Trophoblast cell (in vitro differentiated cells and primary cell): ENCODE results near the gene OTUD7B.
A peak's percentile ranks its signal among the peaks of the same experiment; 100 is the strongest.
"Not testable (repeated sequence)": the region's sequence is repeated elsewhere in the genome, so short reads cannot be mapped to it uniquely, and the experiment has no call there.

Experiments used
- DNase-seq, 2 donors: peaks; one replicate each; pipeline ENCODE4 v3.0.0-alpha.2; 2016
- H2AFZ ChIP-seq: 2 replicates; pipeline ENCODE4 v1.6.1; 2013; ENCODE audit warnings: low read length, moderate library complexity, mild to moderate bottlenecking; ENCODE audit not compliant: insufficient read depth, poor library complexity
- H2AK5ac ChIP-seq: 2 replicates; pipeline ENCODE4 v1.6.1; 2013; ENCODE audit warnings: mild to moderate bottlenecking, low read length
- H2BK120ac ChIP-seq: 2 replicates; pipeline ENCODE4 v1.6.1; 2013; ENCODE audit warnings: low read length, mild to moderate bottlenecking, moderate library complexity; ENCODE audit not compliant: insufficient read depth, poor library complexity
- H2BK12ac ChIP-seq: 2 replicates; pipeline ENCODE4 v1.6.1; 2013; ENCODE audit warnings: mild to moderate bottlenecking, low read length, moderate library complexity
- H2BK5ac ChIP-seq: 2 replicates; pipeline ENCODE4 v1.6.1; 2013; ENCODE audit warnings: low read length, low read depth, moderate library complexity, mild to moderate bottlenecking; ENCODE audit not compliant: poor library complexity
- H3K14ac ChIP-seq: 2 replicates; pipeline ENCODE4 v1.6.1; 2013; ENCODE audit warnings: mild to moderate bottlenecking, low read length
- H3K18ac ChIP-seq: 2 replicates; pipeline ENCODE4 v1.6.1; 2013; ENCODE audit warnings: mild to moderate bottlenecking, low read length
- H3K23ac ChIP-seq: 2 replicates; pipeline ENCODE4 v1.6.1; 2013; ENCODE audit warnings: low read length
- H3K27ac ChIP-seq: 2 replicates; pipeline ENCODE4 v1.5.1; 2013; ENCODE audit warnings: low read depth, mild to moderate bottlenecking, inconsistent platforms, low read length, moderate library complexity
- H3K27me3 ChIP-seq: 2 replicates; pipeline ENCODE4 v1.6.1; 2013; ENCODE audit warnings: inconsistent platforms, mild to moderate bottlenecking, low read length, moderate library complexity; ENCODE audit not compliant: insufficient read depth
- H3K36me3 ChIP-seq, 2 experiments: 1 replicate in 1 of 2; 2 replicates in 1 of 2; pipeline ENCODE4 v1.6.1; 2013; ENCODE audit warnings: low read length in 2 of 2, mild to moderate bottlenecking in 2 of 2, moderate library complexity in 1 of 2; ENCODE audit not compliant: insufficient read depth in 2 of 2, control insufficient read depth in 1 of 2
- H3K4ac ChIP-seq: 2 replicates; pipeline ENCODE4 v1.6.1; 2013; ENCODE audit warnings: low read depth, mild to moderate bottlenecking, low read length, moderate library complexity
- H3K4me1 ChIP-seq, 2 experiments: 1 replicate in 1 of 2; 2 replicates in 1 of 2; pipeline ENCODE4 v1.6.1; 2013; ENCODE audit warnings: low read length in 2 of 2, mild to moderate bottlenecking in 2 of 2, moderate library complexity in 1 of 2; ENCODE audit not compliant: insufficient read depth in 2 of 2, control insufficient read depth in 1 of 2
- H3K4me2 ChIP-seq: 2 replicates; pipeline ENCODE4 v1.6.1; 2013; ENCODE audit warnings: inconsistent platforms, mild to moderate bottlenecking, low read length, moderate library complexity
- H3K4me3 ChIP-seq: 2 replicates; pipeline ENCODE4 v1.5.1; 2013; ENCODE audit warnings: mild to moderate bottlenecking, low read depth, low read length, inconsistent platforms
- H3K79me1 ChIP-seq: one replicate; pipeline ENCODE4 v1.6.1; 2013; ENCODE audit warnings: low read length
- H3K79me2 ChIP-seq: 2 replicates; pipeline ENCODE4 v1.6.1; 2013; ENCODE audit warnings: low read length, mild to moderate bottlenecking; ENCODE audit not compliant: control insufficient read depth, insufficient read depth, poor library complexity
- H3K9ac ChIP-seq: 2 replicates; pipeline ENCODE4 v1.6.1; 2013; ENCODE audit warnings: mild to moderate bottlenecking, low read length
- H3K9me3 ChIP-seq: 2 replicates; pipeline ENCODE4 v1.6.1; 2013; ENCODE audit warnings: low read depth, mild to moderate bottlenecking, control low read depth, inconsistent platforms, low read length; ENCODE audit not compliant: insufficient read depth
- H4K12ac ChIP-seq: 2 replicates; pipeline ENCODE4 v1.6.1; 2013; ENCODE audit warnings: low read depth, mild to moderate bottlenecking, low read length, moderate library complexity
- H4K8ac ChIP-seq: 2 replicates; pipeline ENCODE4 v1.6.1; 2013; ENCODE audit warnings: low read depth, mild to moderate bottlenecking, low read length, moderate library complexity
- H4K91ac ChIP-seq: one replicate; pipeline ENCODE4 v1.6.1; 2013; ENCODE audit warnings: low read depth, mild to moderate bottlenecking, low read length, moderate library complexity
- WGBS: extraction: QIAGEN DNeasy Blood & Tissue Kit; methylation state at CpG from one replicate; pipeline ENCODE4 v1.1.7; 2013; ENCODE audit warnings: missing lambda C conversion rate; ENCODE audit not compliant: insufficient read length, insufficient coverage; ENCODE audit errors: extremely low coverage; 5-methylcytosine and 5-hydroxymethylcytosine counted together

Gene OTUD7B

GRCh38 chr1:150053926-150054325 lies 43.4 kb upstream of the OTUD7B start:
- no CpG with 5 or more reads among the region's 3 CpGs for WGBS
- no peak overlapping the region for H3K14ac ChIP-seq
- H4K12ac ChIP-seq = no peak overlapping the region
- no peaks in the 10 kb centered on the region for H3K79me1 ChIP-seq
- no peak overlapping the region for H3K18ac ChIP-seq
- peak in 1 of 2 donors; percentile 0 for DNase-seq
- no peak overlapping the region for H3K9ac ChIP-seq
- no peak overlapping the region for H3K4me3 ChIP-seq
- H4K8ac ChIP-seq = no peak overlapping the region
- no peak overlapping the region for H2AFZ ChIP-seq
- H3K27me3 ChIP-seq = no peaks in the 10 kb centered on the region
- no peak overlapping the region for H3K4me2 ChIP-seq
- no peaks in the 10 kb centered on the region for H3K36me3 ChIP-seq
- no peaks in the 10 kb centered on the region for H3K9me3 ChIP-seq
- no peak overlapping the region for H2AK5ac ChIP-seq
- no peak overlapping the region for H4K91ac ChIP-seq
- no peak overlapping the region for H2BK5ac ChIP-seq
- no peak overlapping the region for H2BK120ac ChIP-seq
- H3K4me1 ChIP-seq = no peaks in the 10 kb centered on the region
- H3K4ac ChIP-seq = no peak overlapping the region
- H3K27ac ChIP-seq = no peak overlapping the region
- no peak overlapping the region for H3K23ac ChIP-seq
- no peaks in the 10 kb centered on the region for H3K79me2 ChIP-seq
- H2BK12ac ChIP-seq = no peak overlapping the region

GRCh38 chr1:150051905-150052412 lies 41.4 kb upstream of the OTUD7B start:
- not testable (repeated sequence) for DNase-seq, H3K36me3 ChIP-seq, H4K8ac ChIP-seq, H3K9me3 ChIP-seq, H3K27me3 ChIP-seq, H3K9ac ChIP-seq, H3K27ac ChIP-seq, H3K4me2 ChIP-seq, H3K79me1 ChIP-seq, H3K4me1 ChIP-seq, H2AK5ac ChIP-seq, H3K18ac ChIP-seq, H4K91ac ChIP-seq, H2BK120ac ChIP-seq, H3K4ac ChIP-seq, H3K14ac ChIP-seq, H3K4me3 ChIP-seq, H3K23ac ChIP-seq, H2BK12ac ChIP-seq, H2AFZ ChIP-seq, H3K79me2 ChIP-seq, H2BK5ac ChIP-seq, H4K12ac ChIP-seq
- no CpG with 5 or more reads among the region's 3 CpGs for WGBS

GRCh38 chr1:150051089-150051373 lies 40.5 kb upstream of the OTUD7B start:
- Histone ChIP-seq H3K27ac (no peak overlapping the region), H2AK5ac (no peak overlapping the region), H3K18ac (no peak overlapping the region), H3K4me2 (no peak overlapping the region), H3K79me2 (no peaks in the 10 kb centered on the region), H3K4me3 (no peak overlapping the region), H3K4ac (no peak overlapping the region), H3K9me3 (no peaks in the 10 kb centered on the region), H2BK120ac (no peak overlapping the region), H3K9ac (no peak overlapping the region), H2BK5ac (no peak overlapping the region), H3K27me3 (no peaks in the 10 kb centered on the region), H3K4me1 (no peaks in the 10 kb centered on the region), H4K12ac (no peak overlapping the region), H2AFZ (no peak overlapping the region), H2BK12ac (no peak overlapping the region), H4K8ac (no peak overlapping the region), H3K23ac (no peak overlapping the region), H3K14ac (no peak overlapping the region), H3K79me1 (no peaks in the 10 kb centered on the region), H3K36me3 (no peaks in the 10 kb centered on the region), H4K91ac (no peak overlapping the region)
- WGBS = no CpG with 5 or more reads among the region's 7 CpGs
- no peak for DNase-seq

GRCh38 chr1:150049926-150050325 lies 39.4 kb upstream of the OTUD7B start:
- no peak overlapping the region for H2BK120ac ChIP-seq
- no CpG with 5 or more reads among the region's 2 CpGs for WGBS
- H2BK12ac ChIP-seq = no peak overlapping the region
- no peak overlapping the region for H3K4me3 ChIP-seq
- H2AFZ ChIP-seq = no peak overlapping the region
- H2BK5ac ChIP-seq = no peak overlapping the region
- no peak overlapping the region for H3K23ac ChIP-seq
- H4K8ac ChIP-seq = no peak overlapping the region
- H3K27ac ChIP-seq = no peak overlapping the region
- no peak overlapping the region for H3K4me2 ChIP-seq
- no peak for DNase-seq
- no peak overlapping the region for H3K4ac ChIP-seq
- no peaks in the 10 kb centered on the region for H3K36me3 ChIP-seq
- H3K9me3 ChIP-seq = no peaks in the 10 kb centered on the region
- H3K79me1 ChIP-seq = no peaks in the 10 kb centered on the region
- H3K18ac ChIP-seq = no peak overlapping the region
- H3K27me3 ChIP-seq = no peaks in the 10 kb centered on the region
- no peak overlapping the region for H4K12ac ChIP-seq
- no peak overlapping the region for H3K9ac ChIP-seq
- H2AK5ac ChIP-seq = no peak overlapping the region
- no peaks in the 10 kb centered on the region for H3K4me1 ChIP-seq
- no peak overlapping the region for H4K91ac ChIP-seq
- H3K14ac ChIP-seq = no peak overlapping the region
- no peaks in the 10 kb centered on the region for H3K79me2 ChIP-seq

GRCh38 chr1:150034336-150034735 lies 23.8 kb upstream of the OTUD7B start:
- H3K4me2 ChIP-seq = no peak overlapping the region
- no peak overlapping the region for H4K91ac ChIP-seq
- no peaks in the 10 kb centered on the region for H3K4me1 ChIP-seq
- H4K8ac ChIP-seq = no peak overlapping the region
- H3K27ac ChIP-seq = no peak overlapping the region
- no peaks in the 10 kb centered on the region for H3K9me3 ChIP-seq
- H3K27me3 ChIP-seq = no peaks in the 10 kb centered on the region
- H3K9ac ChIP-seq = no peak overlapping the region
- no peak overlapping the region for H3K4ac ChIP-seq
- no peak for DNase-seq
- no peaks in the 10 kb centered on the region for H3K79me1 ChIP-seq
- H3K18ac ChIP-seq = no peak overlapping the region
- H4K12ac ChIP-seq = no peak overlapping the region
- H3K36me3 ChIP-seq = no peaks in the 10 kb centered on the region
- no peak overlapping the region for H2BK120ac ChIP-seq
- H2BK5ac ChIP-seq = no peak overlapping the region
- no peak overlapping the region for H3K23ac ChIP-seq
- no peak overlapping the region for H2AFZ ChIP-seq
- H3K79me2 ChIP-seq = no peaks in the 10 kb centered on the region
- H2AK5ac ChIP-seq = no peak overlapping the region
- no peak overlapping the region for H3K4me3 ChIP-seq
- H3K14ac ChIP-seq = no peak overlapping the region
- no peak overlapping the region for H2BK12ac ChIP-seq
